ENCODE measurements around the gene TENM3.

TENM3 gene

DNA sequence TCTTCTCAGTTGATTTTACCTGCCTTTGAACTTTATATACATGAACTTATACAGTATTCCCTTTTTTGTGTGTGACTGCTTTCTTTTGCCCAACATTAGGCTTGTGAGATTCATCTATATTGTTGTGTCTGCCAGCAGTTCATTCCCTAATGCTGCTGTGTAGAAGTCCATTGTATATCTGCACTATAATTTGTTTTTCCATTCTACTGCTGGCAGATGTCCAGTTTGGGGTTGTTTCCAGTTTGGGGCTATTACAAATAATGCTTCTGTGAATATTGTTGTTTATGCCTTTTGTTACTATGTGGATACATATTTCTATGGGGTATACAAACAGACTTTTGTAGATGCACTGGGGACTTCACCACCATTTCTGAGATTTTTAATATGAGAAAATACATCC lies 405.6 kb downstream of the TENM3 start:
- TF ChIP-seq, protein P1, sequence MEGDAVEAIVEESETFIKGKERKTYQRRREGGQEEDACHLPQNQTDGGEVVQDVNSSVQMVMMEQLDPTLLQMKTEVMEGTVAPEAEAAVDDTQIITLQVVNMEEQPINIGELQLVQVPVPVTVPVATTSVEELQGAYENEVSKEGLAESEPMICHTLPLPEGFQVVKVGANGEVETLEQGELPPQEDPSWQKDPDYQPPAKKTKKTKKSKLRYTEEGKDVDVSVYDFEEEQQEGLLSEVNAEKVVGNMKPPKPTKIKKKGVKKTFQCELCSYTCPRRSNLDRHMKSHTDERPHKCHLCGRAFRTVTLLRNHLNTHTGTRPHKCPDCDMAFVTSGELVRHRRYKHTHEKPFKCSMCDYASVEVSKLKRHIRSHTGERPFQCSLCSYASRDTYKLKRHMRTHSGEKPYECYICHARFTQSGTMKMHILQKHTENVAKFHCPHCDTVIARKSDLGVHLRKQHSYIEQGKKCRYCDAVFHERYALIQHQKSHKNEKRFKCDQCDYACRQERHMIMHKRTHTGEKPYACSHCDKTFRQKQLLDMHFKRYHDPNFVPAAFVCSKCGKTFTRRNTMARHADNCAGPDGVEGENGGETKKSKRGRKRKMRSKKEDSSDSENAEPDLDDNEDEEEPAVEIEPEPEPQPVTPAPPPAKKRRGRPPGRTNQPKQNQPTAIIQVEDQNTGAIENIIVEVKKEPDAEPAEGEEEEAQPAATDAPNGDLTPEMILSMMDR (conservative IDR thresholded peaks at IDR 0.05): no peak
- TF ChIP-seq ZFX (IDR thresholded peaks at IDR 0.05): no peak

DNA sequence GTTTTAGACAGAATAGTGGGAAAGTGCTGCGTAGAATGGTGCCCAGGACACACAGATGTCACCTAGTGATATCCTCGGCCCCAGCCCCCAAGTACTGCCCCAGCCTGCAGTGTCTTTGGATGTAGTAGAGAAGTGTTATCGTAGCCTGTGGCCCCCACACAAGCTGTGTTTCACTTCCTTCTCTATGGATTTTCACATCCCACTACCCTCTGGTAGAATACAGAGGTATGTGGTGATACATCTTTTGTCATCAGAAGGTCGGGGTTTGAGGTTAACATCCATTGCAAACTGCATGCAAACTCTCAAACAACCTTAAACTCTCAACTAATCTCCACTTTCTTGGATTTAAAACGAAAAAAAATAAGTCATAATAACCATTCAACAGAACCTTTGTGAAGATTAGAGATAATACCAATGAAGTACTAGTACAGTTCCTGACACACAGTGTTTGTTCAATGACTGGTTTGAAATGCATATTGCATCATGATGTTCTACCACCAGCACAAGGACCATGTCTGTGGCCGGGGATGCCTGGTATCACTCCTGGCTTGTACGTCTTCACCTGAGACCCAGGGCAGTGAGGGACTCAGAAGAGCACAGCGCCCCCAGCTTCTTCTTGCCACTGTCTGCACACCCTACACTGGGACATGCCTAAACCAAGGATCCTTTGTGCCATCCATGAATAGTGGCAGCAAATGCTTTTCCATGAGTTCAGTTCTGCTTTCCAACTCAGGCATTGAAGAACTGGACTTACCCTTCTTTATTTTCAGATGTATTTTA lies 406.7 kb downstream of the TENM3 start:
- no peak overlapping the region for H3K27ac ChIP-seq
- TF ChIP-seq, protein P1 (conservative IDR thresholded peaks at IDR 0.05): no peak
- no peak for TF ChIP-seq ZFX (IDR thresholded peaks at IDR 0.05)

More for the DNA sequence above, 405.6 kb downstream of the TENM3 start:
- no peak overlapping the region for H3K27ac ChIP-seq

DNA sequence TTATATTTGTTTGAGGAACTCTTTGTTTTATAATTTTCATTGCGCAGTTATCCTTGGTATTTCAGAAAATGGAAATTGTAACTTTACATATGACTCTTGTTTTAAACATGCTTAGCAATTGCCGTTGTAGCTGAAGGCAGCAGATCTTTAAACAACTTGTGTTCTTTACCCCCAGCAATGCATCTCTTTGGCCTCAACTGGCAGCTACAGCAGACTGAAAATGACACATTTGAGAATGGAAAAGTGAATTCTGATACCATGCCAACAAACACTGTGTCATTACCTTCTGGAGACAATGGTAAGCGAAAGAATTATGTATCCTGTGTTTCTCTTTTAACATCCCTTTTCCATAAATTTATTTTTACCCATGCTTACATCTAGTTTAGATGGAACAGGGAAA lies 410.4 kb downstream of the TENM3 start:
- no peak for TF ChIP-seq ZFX (IDR thresholded peaks at IDR 0.05)
- TF ChIP-seq, protein P1 (conservative IDR thresholded peaks at IDR 0.05): no peak
- H3K27ac ChIP-seq: no peak overlapping the region

DNA sequence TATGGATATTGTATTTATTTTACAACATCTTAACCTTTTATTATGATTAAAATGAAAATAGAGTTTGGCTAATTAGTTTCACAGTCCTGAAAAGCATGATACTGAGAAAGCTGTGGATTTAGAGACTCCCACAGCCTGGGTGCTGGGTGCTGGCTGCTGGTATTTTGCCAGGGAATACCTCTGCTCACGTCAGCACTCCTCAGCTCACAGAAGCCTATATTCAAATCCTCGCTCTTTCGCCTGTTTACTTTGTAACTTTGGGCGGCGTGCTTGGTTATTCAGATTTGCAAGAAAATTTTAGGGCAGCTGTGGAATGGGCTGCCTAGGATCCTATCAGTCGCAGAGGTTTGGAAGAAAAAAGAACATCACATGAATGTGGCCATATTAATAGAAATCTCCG lies 412.1 kb downstream of the TENM3 start:
- H3K27ac ChIP-seq: no peak overlapping the region
- TF ChIP-seq, protein P1 (conservative IDR thresholded peaks at IDR 0.05): no peak
- no peak for TF ChIP-seq ZFX (IDR thresholded peaks at IDR 0.05)

DNA sequence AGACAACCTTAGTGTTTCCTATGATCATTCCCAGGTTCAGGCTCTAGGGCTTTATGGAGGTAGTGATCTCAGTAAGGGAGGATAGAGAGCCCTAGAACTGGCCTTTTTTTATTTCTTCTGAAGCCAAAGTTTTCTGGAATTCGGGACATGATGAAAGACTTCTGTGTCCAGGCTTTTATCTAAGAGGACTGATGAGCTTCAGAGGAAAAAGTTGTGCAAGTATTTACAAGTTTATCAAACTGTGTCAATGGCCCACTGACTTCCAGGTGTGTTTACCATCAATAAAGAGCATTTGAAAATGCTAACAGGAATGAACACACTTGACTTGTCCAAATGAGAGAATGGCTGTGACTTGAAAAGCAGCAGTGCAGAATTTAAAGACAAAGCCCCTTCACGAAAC lies 419.3 kb downstream of the TENM3 start:
- H3K27ac ChIP-seq: no peak overlapping the region
- TF ChIP-seq, protein P1 (conservative IDR thresholded peaks at IDR 0.05): no peak
- TF ChIP-seq ZFX (IDR thresholded peaks at IDR 0.05): no peak

DNA sequence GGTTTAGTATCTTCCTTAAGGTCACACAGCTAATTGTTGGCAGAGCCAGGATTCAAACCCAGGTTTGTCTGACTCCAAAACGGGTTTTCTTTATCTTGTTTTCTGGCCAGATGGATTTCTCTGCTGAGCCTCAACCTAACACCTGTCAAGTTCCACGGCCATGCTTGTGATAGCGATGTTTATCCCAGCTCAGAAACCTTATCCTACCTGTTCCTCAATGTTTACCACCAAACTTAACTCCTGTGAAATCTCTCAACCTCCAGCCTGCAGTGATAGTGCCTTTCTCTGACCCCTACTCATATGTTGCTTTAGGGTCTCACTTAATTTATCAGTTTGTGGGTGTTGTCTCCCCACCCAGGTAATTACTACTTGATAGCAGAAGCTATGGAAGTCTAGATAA lies 428.0 kb downstream of the TENM3 start:
- no peak overlapping the region for H3K27ac ChIP-seq
- TF ChIP-seq ZFX (IDR thresholded peaks at IDR 0.05): no peak
- TF ChIP-seq, protein P1 (conservative IDR thresholded peaks at IDR 0.05): no peak

DNA sequence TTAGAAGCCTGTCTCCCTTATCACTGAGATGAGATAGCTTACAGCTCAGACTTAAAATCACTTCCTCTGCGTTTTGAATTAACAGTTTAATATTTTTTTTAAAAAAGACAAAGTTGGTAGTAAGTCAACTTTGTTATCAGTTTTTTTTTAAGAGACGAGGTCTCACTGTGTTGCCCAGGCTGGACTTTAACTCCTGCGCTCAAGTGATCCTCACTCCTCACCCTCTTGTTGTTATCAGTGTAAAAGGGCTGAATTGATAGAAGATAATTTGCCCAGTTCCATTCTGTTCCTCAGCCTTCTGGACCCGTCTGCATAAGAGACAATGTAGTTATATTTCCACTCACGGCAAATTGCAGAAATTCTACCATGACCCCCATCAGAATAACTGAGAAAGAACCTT lies 428.5 kb downstream of the TENM3 start:
- no peak overlapping the region for H3K27ac ChIP-seq
- TF ChIP-seq, protein P1 (conservative IDR thresholded peaks at IDR 0.05): no peak
- TF ChIP-seq ZFX (IDR thresholded peaks at IDR 0.05): no peak

All from C4-2B (cell line).